ENCODE measurements around the gene CPN2. TPM values are rescaled to one million over a fixed set of nuclear protein-coding genes. Genes with fewer than 3 reads are reported as not detected.

CPN2 gene
- total RNA-seq, 4 donors from 2014 or later, result not detected

DNA sequence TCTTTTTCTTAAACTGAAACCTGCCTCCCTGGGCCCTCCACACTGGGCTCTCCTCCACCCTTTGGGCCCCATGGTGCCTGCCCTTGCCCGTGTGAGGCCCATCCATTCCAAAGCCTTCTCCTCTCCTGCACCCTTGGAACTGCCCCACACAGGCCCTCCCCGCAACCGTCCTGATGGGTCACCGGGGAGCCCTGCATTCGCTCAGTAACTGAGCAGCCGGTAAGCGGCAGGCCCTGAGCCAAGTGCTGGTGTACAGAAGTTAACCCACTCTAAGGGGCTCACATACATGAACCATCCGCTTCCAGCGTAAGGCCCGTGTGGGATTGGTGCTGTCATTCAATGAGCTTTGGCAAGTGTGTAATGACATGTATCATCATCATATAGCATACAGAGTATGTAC is 23.8 kb upstream of the CPN2 start:
- no peaks in the 10 kb centered on the region for H3K36me3 ChIP-seq
- H3K4me3 ChIP-seq, result no peak overlapping the region
- H3K9me3 ChIP-seq, result no peaks in the 10 kb centered on the region
- intact Hi-C loops (cut with DNase I), result no loop called here
- TF ChIP-seq POLR2AphosphoS5 (IDR thresholded peaks at IDR 0.05), result no peak
- no peak for TF ChIP-seq CTCF (IDR thresholded peaks at IDR 0.05)
- no peak for TF ChIP-seq EP300 (IDR thresholded peaks at IDR 0.05)
- no peak for TF ChIP-seq POLR2A (IDR thresholded peaks at IDR 0.05; ENCODE audit: low read depth)
- H3K27me3 ChIP-seq, result peaks cover 0 to 49% (median 0%) of the 10 kb centered on the region in 4 donors
- H3K4me1 ChIP-seq, result peaks cover 0 to 3% (median 1%) of the 10 kb centered on the region in 4 donors
- 63% methylated on average over 10 of the region's 10 CpGs for WGBS
- H3K27ac ChIP-seq (replicated peaks in 1 of 4), result no peak overlapping the region
- DNase-seq (ENCODE audit: extremely low spot score), result no peak

GRCh38 chr3:194373899-194374298 is 22.8 kb upstream of the CPN2 start:
- Histone ChIP-seq H3K9me3 (no peaks in the 10 kb centered on the region), H3K27ac (replicated peaks in 1 of 4) (no peak overlapping the region), H3K4me3 (no peak overlapping the region), H3K27me3 (peaks cover 0 to 55% (median 0%) of the 10 kb centered on the region in 4 donors), H3K36me3 (no peaks in the 10 kb centered on the region), H3K4me1 (peaks cover 0 to 13% (median 6%) of the 10 kb centered on the region in 4 donors)
- intact Hi-C loops (cut with DNase I), result no loop called here
- WGBS, result 79% methylated on average over 8 of the region's 8 CpGs
- no peak for TF ChIP-seq POLR2A (IDR thresholded peaks at IDR 0.05; ENCODE audit: low read depth)
- no peak for TF ChIP-seq POLR2AphosphoS5 (IDR thresholded peaks at IDR 0.05)
- no peak for DNase-seq (ENCODE audit: extremely low spot score)

- 91% methylated on average over 14 of the region's 14 CpGs for whole genome bisulfite sequencing
- no peaks in the 10 kb centered on the region for H3K36me3 ChIP-seq
- H3K27ac ChIP-seq (replicated peaks in 1 of 4), result no peak overlapping the region
- no peak overlapping the region for H3K4me3 ChIP-seq
- peaks cover 0 to 13% (median 6%) of the 10 kb centered on the region in 4 donors for H3K4me1 ChIP-seq
- DNase-seq (ENCODE audit: extremely low spot score), result no peak
- peaks cover 0 to 55% (median 0%) of the 10 kb centered on the region in 4 donors for H3K27me3 ChIP-seq
- intact Hi-C loops (cut with DNase I), result no loop called here
- no peak for TF ChIP-seq CTCF (IDR thresholded peaks at IDR 0.05)
- no peak for TF ChIP-seq EP300 (IDR thresholded peaks at IDR 0.05)
- no peak for TF ChIP-seq POLR2A (IDR thresholded peaks at IDR 0.05; ENCODE audit: low read depth)
- no peak for TF ChIP-seq POLR2AphosphoS5 (IDR thresholded peaks at IDR 0.05)
- H3K9me3 ChIP-seq, result no peaks in the 10 kb centered on the region
These were observed 21.9 kb upstream of the CPN2 start for GRCh38 chr3:194373028-194373427.

GRCh38 chr3:194370753-194371152 is 19.6 kb upstream of the CPN2 start:
- WGBS, result 83% methylated on average over 10 of the region's 10 CpGs
- TF ChIP-seq POLR2AphosphoS5 (IDR thresholded peaks at IDR 0.05) (no peak), EP300 (IDR thresholded peaks at IDR 0.05) (no peak), POLR2A (IDR thresholded peaks at IDR 0.05; ENCODE audit: low read depth) (no peak), CTCF (IDR thresholded peaks at IDR 0.05) (no peak)
- no peak overlapping the region for H3K4me3 ChIP-seq
- H3K36me3 ChIP-seq, result no peaks in the 10 kb centered on the region
- H3K27me3 ChIP-seq, result peaks cover 0 to 56% (median 0%) of the 10 kb centered on the region in 4 donors
- DNase-seq (ENCODE audit: extremely low spot score), result no peak
- intact Hi-C loops (cut with DNase I), result no loop called here
- peaks cover 0 to 13% (median 6%) of the 10 kb centered on the region in 4 donors for H3K4me1 ChIP-seq
- no peaks in the 10 kb centered on the region for H3K9me3 ChIP-seq
- no peak overlapping the region for H3K27ac ChIP-seq (replicated peaks in 1 of 4)

GRCh38 chr3:194369522-194370279 is 18.6 kb upstream of the CPN2 start, which contains the start of gene LRRC15:
TSS of gene LRRC15 (minus strand) at chr3:194369743. CDS start at chr3:194361043, 8,700 bp downstream.
- Histone ChIP-seq H3K9me3 (no peaks in the 10 kb centered on the region), H3K4me3 (no peak within 1 kb of the TSS), H3K27me3 (peaks cover 0 to 46% (median 0%) of the 10 kb centered on the region in 4 donors), H3K4me1 (peaks cover 0 to 21% (median 11%) of the 10 kb centered on the region in 4 donors), H3K36me3 (no peaks in the 10 kb centered on the region), H3K27ac (replicated peaks in 1 of 4) (no peak within 1 kb of the TSS)
- intact Hi-C loops (cut with DNase I), result no loop called here
- TF ChIP-seq EP300 (IDR thresholded peaks at IDR 0.05) (no peak), CTCF (IDR thresholded peaks at IDR 0.05) (no peak), POLR2AphosphoS5 (IDR thresholded peaks at IDR 0.05) (no peak), POLR2A (IDR thresholded peaks at IDR 0.05; ENCODE audit: low read depth) (no peak)
- DNase-seq (ENCODE audit: extremely low spot score), result no peak
- WGBS, result 21% methylated on average over 17 of the region's 21 CpGs

Measured in esophagus muscularis mucosa (tissue), 4 donors.